Amniotic stem cell (primary cell): ENCODE results near the gene TOX2.

Source experiments
- DNase-seq: peaks from one replicate; lab custom pipeline; 2025; lab: John Stamatoyannopoulos, UW

Gene TOX2

DNA sequence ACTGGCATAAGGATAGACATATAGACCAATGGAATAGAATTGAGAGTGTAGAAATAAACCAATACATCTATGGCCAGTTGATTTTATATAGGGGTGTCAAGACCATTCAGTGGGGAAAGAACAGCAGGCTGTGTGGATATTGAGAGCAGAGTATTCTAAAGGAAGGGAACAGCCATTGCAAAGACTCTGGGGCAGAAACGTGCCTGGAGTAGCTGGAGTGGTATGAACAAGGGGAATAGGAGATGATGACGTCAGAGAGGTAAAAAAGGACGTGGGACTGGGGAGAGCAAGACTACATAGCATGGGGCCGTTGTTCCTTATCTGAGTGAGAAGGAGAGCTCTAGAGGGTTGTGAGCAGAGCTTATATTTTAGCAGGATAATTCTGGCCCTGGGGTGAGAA is 85.2 kb downstream of the TOX2 start:
- no peak for DNase-seq

- DNase-seq = no peak
Observed at GRCh38 chr20:44001667-44002596, 87.3 kb downstream of the TOX2 start.

DNA sequence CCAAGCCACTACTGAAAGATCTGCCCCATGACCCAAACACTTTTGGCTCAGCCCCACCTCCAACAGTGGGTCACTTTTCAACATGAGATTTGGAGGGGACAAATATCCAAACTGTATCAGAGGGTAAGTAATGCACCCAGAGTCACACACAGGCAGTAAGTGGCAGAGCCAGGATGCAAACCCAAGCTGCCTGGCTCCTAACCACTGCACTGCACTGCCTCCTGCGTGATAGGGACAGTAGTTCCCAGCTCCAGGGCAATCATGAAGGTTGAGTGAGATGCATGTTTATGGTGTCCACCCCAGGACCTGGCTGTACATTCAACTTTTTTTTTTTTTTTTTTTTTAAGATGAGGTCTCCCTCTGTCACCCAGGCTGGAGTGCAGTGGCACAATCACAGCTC is 88.2 kb downstream of the TOX2 start:
- no peak for DNase-seq

- DNase-seq = no peak
Observed at GRCh38 chr20:44003609-44004008, 89.0 kb downstream of the TOX2 start.

- DNase-seq = no peak
Observed at GRCh38 chr20:44004306-44004915, 89.8 kb downstream of the TOX2 start.

- DNase-seq = no peak
Observed at GRCh38 chr20:44005661-44006060, 91.0 kb downstream of the TOX2 start.

DNA sequence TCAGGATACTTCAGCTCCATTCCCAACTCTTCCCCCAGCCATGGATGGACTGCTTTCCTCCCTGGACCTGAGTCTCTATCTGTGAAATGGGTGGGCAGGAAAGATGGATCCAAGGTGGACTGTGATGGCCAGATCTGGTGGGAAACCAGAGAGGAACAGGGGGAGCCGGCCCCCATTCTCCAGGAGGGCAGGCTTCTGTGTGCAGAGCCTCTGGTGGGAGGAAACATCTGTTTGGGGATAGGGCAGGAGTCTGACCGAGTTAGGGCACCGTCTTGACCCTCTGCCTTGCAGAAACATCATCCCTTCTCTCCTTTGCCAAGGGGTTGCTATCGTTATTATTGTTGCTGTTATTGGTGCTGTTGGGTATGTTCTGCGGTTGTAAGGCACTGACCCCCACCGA is 91.5 kb downstream of the TOX2 start:
- no peak for DNase-seq

- no peak for DNase-seq
Observed at GRCh38 chr20:44006578-44006977, 91.9 kb downstream of the TOX2 start.

DNA sequence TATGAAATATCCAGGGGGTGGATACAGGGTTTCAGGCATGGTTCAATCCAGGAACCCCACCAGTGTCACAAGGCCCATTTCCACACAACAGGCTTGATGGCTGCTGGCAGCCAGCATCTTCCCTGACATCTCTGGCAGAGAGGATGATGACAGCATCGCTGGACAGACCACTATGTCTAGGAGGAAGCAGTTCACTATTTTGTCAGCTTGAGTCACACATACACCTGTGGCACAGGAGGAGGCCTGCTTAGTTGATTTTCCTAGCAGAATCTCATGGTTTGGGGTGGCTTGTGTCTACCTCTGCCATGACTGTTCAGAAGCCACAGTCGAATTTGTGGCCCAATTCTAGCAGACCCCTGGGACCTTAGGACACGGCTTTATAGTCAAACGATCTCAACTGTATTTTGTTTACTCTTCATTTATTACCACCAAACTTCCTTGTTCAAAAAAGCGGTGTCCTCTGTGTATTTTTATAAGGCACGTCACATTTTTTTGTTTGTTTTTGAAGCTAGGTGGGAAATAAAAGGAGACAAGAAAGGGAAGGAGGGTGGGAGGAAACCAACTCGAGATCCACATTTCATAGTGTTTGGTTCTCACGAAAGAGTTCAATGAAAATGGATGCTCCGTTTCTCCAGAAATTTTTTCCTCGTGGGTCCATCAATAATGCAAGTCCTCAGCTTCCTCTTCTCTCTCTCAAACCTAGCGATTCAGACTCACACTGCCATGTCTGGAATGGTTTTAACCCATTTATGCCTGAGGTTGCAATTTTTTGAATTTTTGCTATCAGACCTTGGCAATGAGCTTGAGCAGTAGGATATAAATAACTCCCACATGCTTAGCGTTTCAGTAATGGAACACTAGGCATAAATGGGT is 94.4 kb downstream of the TOX2 start:
- DNase-seq = no peak

GRCh38 chr20:44009679-44009992 is 95.0 kb downstream of the TOX2 start:
- no peak for DNase-seq

DNA sequence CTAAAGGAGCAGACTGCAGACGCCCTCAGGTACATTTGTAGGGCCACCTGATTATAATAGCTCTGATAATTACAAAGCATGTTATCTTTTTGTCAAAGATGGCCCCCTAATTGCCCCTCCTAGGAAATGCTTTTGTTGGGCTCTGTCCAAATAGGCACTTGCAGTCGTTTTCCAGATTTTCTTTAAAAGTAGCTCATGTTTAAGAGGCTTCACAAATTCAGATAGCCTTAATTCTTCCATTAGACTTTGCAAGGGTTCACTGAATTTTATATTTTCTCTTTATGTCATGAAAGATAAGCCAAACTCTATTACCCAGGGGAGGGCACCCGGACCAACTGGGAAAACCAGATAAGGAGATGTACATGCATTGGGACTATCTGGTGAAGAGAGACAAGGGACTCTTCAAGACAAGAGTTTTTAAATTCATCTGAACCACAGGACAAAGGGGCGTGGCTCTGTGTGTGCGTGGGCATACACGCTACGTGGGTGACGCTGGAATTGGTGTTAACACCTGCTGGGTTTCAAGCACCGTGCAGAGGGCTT is 95.6 kb downstream of the TOX2 start:
- no peak for DNase-seq

DNA sequence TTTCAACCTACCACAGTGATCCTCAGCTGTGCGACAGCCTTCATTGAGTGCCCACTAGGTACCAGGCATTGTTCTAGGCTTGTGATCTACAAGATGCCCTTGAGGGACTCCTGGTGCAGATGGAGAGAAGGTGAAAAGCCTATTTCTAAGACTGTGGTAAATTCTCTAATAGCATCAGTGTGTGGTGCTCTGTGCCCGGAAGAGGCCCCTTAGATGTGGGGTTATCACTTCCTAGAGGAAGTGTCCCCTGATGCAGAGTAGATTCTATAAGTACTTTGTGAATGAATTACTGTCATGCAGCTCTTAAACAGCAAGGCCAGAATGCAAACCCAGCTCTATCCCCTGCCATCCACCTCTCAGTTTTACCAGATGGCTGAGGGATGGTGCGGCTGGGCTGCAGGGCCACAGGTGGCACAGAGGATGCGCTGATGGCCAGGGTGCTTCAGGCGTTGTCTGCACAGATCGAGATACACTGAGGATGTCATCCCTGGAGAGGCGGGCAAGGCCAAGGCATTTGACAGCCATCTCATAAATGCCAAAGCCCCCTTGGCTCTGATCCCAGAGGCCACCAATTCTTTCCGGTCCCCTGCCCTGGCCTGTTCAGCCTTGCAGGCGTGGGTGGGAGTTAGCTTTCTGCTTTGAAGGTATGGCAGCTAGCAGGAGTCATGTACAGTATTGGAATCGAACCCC is 96.7 kb downstream of the TOX2 start:
- no peak for DNase-seq

- no peak for DNase-seq
Observed at GRCh38 chr20:44012466-44013226, 98.0 kb downstream of the TOX2 start.

DNA sequence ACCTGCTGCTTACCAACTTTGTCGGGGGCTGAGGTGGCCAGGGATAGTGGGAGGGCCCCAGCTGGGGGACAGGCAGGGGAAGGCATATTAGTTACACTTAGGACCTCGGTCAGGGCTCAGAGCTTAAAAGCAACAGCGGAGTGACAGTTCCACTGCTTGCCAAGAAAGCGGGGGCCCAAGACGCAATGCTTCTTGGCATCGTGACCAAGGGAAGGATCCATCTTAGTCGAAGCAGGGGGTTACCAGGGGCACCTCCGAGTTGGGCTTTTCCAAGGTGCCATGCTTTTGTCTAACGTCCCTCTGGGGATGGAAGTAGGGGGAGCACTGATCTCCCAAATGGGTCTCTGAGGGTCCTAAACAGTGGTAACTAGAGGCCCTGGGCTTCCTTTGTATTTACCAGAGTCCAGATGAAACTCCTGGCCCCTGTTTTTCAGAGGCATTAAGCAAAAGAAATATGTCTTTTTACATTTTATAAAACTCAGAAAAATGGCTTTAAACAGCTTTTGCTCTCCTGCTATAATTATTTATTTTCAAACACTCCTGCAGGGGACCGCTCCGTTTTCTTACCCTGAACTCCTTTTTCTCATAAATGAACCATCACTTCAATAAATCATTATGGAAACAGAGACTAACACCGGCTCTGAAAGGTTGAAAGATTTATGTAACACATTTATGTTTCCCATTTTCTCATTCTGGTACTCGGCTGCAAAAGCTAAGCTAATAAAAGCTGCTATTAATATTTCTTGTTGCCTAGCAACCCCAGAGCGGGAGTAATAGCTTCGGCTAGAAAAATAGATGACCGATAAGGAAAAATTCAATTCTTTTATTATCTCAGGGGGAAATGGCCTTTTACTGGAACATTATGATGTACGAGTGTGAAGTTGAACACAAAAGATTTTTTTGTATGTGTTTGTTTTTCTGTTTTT is 100.4 kb downstream of the TOX2 start:
- DNase-seq = no peak

- DNase-seq = no peak
Observed at GRCh38 chr20:44015733-44016103, 101.1 kb downstream of the TOX2 start.

DNA sequence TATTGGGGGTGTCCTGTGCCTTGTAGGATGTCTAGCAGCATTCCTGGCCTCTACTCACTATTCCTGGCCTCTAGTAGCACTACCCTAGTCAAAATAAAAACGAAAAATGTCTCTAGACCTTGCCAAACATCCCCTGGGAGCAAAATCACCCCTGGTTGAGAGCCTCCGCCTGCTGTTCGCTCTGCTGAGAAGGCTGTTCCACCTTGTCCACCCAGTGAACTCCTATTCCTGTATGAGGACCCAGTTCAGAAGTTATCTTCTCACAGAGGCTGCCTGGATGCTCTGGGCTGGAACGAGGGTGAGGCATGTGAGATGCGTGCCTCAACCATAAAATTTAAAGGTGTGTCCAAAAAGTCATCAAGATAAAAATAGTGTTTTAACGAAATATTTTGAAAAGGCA is 101.9 kb downstream of the TOX2 start:
- no peak for DNase-seq

GRCh38 chr20:44017211-44017610 is 102.6 kb downstream of the TOX2 start:
- no peak for DNase-seq

GRCh38 chr20:44017905-44018258 is 103.2 kb downstream of the TOX2 start:
- no peak for DNase-seq

- peak; percentile 57 for DNase-seq
Observed at GRCh38 chr20:44018259-44018941, 103.7 kb downstream of the TOX2 start.
